GM19240 (cell line): Measurements from ENCODE around the gene TCEANC2.

Experiments
- DNase-seq: peaks from one replicate; pipeline ENCODE4 v3.0.0; 2011; ENCODE audit warnings: low spot score; ENCODE audit not compliant: insufficient read length

TCEANC2 gene

GRCh38 chr1:54135436-54136120 is 82.2 kb downstream of the TCEANC2 start:
- no peak for DNase-seq

DNA sequence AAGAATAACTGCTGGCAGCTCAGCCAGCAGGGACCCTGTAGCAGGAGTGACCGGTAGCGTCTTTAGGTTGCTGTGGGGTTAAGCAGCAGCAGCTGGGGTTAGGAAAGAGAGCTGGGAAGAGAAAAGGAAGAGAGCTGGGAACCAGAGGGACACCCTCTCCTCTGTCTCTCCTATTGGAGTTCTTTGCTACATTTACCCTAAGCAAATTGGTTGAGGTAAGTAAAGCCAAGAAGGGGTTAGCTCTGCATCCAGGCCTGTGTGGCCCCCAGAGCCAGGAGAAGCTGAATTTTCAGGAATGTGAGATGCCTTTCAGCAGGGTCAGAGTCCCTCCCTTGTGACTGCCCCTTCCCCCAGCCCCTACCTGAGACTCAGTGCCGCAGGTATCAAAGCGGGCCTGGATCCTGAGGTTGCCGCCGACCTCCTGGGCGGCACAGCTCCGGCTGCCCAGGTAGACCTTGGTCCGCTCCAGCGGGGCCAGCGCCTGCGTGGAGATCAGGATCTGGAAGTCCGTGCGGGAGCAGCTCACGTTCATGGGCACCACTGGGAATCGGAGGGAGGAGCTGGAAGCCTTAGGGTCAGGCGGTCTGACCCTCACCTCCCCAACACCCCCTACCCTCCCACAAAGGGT is 83.0 kb downstream of the TCEANC2 start:
- no peak for DNase-seq

DNA sequence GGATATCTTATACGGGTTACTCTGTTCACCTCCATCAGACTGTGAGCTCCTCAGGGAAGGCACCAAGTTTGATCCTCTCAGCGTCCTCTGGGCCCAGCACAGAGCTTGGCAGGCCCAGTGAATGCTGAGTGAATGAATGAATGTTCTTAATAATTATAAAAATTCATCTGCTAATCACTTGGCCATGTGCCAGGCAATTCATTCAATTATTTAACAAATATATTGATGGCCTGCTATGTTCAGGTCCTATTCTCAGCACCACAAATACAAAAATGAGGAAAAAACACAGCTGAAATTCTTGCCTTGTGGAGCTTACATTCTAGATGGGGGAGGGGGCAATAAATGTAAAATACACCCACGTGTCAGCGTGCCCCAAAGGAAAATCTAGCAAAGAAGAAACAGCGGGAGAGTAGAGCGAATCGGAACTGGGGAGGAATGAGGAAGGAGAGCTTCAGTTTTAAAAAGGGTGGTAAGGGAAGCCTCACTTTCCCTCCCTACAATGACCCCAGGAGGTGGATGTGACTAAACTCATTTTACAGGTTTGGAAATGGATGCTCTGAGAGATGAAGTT is 83.6 kb downstream of the TCEANC2 start:
- DNase-seq: no peak

- DNase-seq: no peak
Observed at GRCh38 chr1:54137534-54138061, 84.2 kb downstream of the TCEANC2 start.

DNA sequence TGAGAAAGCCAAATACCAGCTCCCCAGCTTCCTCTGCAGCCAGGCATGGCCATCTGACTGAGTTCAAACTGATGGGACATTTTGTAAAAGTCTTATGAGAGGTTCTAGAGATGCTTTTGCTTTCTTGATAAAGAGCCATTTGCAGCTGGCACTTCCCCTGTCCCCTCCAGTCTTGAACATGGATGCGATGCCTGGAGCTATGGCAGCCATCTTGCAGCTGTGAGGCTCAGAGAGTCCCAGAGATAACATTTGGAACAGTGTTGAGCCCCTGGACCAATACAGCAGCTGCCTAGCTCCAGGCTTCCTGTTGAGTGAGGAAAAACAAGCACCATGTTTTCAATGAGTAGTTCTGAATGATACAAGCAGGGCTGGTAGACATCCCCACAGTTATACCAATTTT is 85.6 kb downstream of the TCEANC2 start:
- no peak for DNase-seq

DNA sequence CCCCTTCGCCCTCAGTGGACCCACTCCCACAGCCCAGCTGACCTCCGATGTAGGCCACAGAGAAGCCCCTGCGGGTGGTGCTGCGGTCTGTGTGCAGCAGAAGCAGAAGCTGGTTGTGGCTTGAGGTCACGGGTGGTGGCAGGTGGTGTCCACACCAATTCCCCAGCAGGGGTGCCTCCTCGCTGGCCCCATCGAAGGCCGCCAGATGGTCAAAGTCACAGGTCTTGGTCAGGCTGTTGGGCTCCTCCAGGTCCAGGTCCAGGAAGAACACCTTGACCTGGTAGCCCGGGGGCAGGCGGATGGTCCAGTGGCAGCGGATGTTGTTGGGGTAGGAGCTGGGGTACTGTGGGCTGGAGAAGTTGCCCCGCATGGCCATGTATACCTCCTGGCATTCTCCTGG is 86.3 kb downstream of the TCEANC2 start:
- no peak for DNase-seq

DNA sequence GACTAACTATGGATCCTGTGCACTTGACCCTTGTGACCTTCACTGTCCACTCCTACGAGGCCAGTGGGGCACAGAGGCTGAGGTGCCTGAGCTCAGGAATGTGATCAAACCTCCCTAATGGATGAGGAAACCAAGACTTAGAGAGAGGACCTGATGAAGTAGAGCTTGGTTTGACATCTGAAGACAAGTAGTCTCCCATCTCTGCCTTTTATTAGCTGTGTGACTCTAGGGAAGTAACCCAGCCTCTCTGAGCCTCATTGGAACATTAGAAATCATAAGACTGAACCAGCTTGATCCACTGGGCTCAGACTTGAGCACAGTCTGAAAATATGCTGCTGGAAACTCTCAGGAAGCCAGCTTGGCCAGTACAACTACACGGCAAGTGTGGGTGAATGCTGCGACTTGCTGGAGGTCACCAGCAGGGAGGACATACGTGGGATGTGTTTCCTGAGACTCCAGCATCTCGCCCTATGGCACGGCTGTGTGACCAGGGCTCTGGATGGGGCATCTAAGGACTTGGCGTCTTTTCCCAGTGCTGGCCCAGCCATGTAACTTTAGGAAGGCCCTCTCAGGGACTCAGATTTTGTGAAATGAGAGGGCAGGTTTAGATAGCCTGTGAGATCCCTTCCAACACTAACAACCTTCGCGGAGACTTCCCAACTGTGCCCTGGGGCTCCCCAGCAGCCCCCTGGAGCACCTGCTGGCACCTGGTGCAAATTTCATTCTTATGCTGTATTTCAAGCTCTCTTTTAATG is 88.9 kb downstream of the TCEANC2 start:
- DNase-seq: no peak

DNA sequence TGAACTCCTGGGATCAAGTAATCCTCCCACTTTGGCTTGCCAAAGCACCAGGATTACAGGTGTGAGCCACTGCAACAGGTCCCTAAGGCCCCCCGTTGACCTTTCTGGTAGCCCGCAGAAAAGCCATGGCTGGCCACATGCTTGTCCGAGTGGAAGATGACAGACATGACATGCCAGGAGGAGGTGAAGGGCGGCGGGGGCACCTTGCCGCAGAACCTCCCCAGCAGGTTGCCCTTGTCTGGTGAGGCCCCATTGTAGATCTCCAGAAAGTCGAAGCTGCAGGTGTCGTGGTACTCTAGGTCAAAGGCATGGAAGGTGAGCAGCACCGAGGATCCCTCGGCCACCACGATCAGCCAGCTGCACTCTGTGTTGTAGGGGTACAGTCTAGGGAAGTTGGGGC is 91.0 kb downstream of the TCEANC2 start:
- no peak for DNase-seq

DNA sequence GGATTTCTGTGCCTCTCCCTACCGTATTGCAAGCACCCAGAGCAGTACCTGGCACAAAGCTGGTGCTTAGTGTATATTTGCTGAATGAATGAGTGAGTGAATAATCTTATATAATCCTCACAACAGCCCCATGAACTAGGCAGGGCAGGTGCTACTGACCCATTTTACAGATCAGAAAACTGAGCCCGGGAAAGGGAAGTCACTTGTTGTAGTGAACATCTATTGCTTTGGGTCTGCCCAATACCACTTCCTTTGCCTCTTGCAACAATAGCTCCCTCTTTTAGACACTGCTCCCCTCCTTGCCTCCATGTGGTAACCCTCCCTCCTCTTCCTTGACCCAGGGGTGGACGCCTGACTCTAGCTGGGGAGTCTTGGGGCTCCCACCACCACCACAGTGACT is 96.3 kb downstream of the TCEANC2 start:
- no peak for DNase-seq

DNA sequence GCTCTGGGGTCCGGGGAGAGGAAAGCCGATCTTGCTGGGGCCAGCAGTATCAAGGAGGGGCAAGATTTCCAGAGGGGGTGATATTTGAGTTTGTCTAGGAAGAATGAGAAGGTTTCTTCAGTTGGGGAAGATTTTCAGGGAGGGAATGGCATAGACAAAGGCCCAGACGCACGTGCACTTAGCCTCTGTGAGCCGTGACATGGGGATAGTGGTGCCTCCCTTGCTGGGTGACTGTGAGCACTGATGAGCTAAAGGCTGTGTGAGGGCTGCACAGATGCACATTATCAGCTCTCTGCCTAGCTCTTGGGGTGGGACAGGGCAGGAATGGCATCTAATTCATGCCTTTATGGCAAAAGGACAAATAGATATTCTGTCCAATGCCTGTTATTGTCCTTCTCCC is 97.6 kb downstream of the TCEANC2 start:
- no peak for DNase-seq

GRCh38 chr1:54152696-54153095 is 99.3 kb downstream of the TCEANC2 start, which contains the start of gene CDCP2:
CDCP2 (minus strand) TSS chr1:54153000; CDS start chr1:54152922, 78 bp downstream.
- no peak for DNase-seq

GRCh38 chr1:54153535-54154439 is 100.4 kb downstream of the TCEANC2 start:
- no peak for DNase-seq
